Measurements from ENCODE around the gene ZNF710.
A peak's percentile ranks its signal among the peaks of the same experiment; 100 is the strongest.

- TF ChIP-seq, protein P1, sequence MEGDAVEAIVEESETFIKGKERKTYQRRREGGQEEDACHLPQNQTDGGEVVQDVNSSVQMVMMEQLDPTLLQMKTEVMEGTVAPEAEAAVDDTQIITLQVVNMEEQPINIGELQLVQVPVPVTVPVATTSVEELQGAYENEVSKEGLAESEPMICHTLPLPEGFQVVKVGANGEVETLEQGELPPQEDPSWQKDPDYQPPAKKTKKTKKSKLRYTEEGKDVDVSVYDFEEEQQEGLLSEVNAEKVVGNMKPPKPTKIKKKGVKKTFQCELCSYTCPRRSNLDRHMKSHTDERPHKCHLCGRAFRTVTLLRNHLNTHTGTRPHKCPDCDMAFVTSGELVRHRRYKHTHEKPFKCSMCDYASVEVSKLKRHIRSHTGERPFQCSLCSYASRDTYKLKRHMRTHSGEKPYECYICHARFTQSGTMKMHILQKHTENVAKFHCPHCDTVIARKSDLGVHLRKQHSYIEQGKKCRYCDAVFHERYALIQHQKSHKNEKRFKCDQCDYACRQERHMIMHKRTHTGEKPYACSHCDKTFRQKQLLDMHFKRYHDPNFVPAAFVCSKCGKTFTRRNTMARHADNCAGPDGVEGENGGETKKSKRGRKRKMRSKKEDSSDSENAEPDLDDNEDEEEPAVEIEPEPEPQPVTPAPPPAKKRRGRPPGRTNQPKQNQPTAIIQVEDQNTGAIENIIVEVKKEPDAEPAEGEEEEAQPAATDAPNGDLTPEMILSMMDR (IDR thresholded peaks at IDR 0.05): no peak
- peak in 2 of 3 donors; percentile 20 to 33 for TF ChIP-seq POLR2A (IDR thresholded peaks at IDR 0.05)
Measured at GRCh38 chr15:90001683-90002427, 731 bp downstream of the ZNF710 start.
